Embryonic facial prominence (tissue), 1 donor: Measurements from ENCODE around the gene MYL12B.
"Not testable (repeated sequence)": the region's sequence is repeated elsewhere in the genome, so short reads cannot be mapped to it uniquely, and the experiment has no call there.

Experiments used
- DNase-seq: peaks from one replicate; pipeline ENCODE4 v3.0.0-alpha.2; 2016; ENCODE audit errors: extremely low spot score

The MYL12B gene

GRCh38 chr18:3261373-3262233, at the start of gene MYL12B:
Gene MYL12B, plus strand, starts transcription at chr18:3262133. Its CDS starts 10,766 bp downstream, at chr18:3272899.
- peak; percentile 57 for DNase-seq

GRCh38 chr18:3212657-3213056, 49.3 kb upstream of the MYL12B start:
- DNase-seq: no peak

GRCh38 chr18:3213300-3214059, 48.5 kb upstream of the MYL12B start:
- DNase-seq: no peak

GRCh38 chr18:3214855-3215637, 46.9 kb upstream of the MYL12B start:
- DNase-seq: no peak

- DNase-seq: no peak
Measured at GRCh38 chr18:3216987-3217386, 44.9 kb upstream of the MYL12B start.

- no peak for DNase-seq
Measured at GRCh38 chr18:3217948-3218647, 43.8 kb upstream of the MYL12B start.

GRCh38 chr18:3218819-3219218, 43.1 kb upstream of the MYL12B start:
- DNase-seq: no peak

GRCh38 chr18:3219241-3219630, 42.7 kb upstream of the MYL12B start:
- DNase-seq: no peak

GRCh38 chr18:3219631-3220335, 42.1 kb upstream of the MYL12B start, which contains the start of gene MYOM1:
Gene MYOM1, minus strand, starts transcription at chr18:3219968. Its CDS starts 4,745 bp downstream, at chr18:3215223.
- no peak for DNase-seq

GRCh38 chr18:3220868-3221267, 41.1 kb upstream of the MYL12B start:
- not testable (repeated sequence) for DNase-seq

GRCh38 chr18:3221496-3221895, 40.4 kb upstream of the MYL12B start:
- DNase-seq: no peak

GRCh38 chr18:3223356-3223755, 38.6 kb upstream of the MYL12B start:
- DNase-seq: no peak

GRCh38 chr18:3224223-3224622, 37.7 kb upstream of the MYL12B start:
- no peak for DNase-seq

GRCh38 chr18:3225588-3225987, 36.3 kb upstream of the MYL12B start:
- DNase-seq: no peak

GRCh38 chr18:3226048-3226447, 35.9 kb upstream of the MYL12B start:
- DNase-seq: no peak

GRCh38 chr18:3230401-3231334, 31.3 kb upstream of the MYL12B start:
- no peak for DNase-seq

GRCh38 chr18:3233004-3233403, 28.9 kb upstream of the MYL12B start:
- DNase-seq: no peak

- no peak for DNase-seq
Measured at GRCh38 chr18:3233433-3234168, 28.3 kb upstream of the MYL12B start.

- DNase-seq: no peak
Measured at GRCh38 chr18:3234457-3234856, 27.5 kb upstream of the MYL12B start.
